COLO829 (cell line): ENCODE data around the gene NPTX1.

Source experiments
- DNase-seq: peaks from one replicate; pipeline ENCODE4 v3.0.0; 2012; ENCODE audit warnings: low spot score

NPTX1 gene

GRCh38 chr17:80503031-80503430, 26.6 kb upstream of the NPTX1 start:
- no peak for DNase-seq

GRCh38 chr17:80502578-80502877, 26.1 kb upstream of the NPTX1 start:
- no peak for DNase-seq

GRCh38 chr17:80501741-80502577, 25.6 kb upstream of the NPTX1 start:
- no peak for DNase-seq

GRCh38 chr17:80499961-80500665, 23.7 kb upstream of the NPTX1 start:
- no peak for DNase-seq

GRCh38 chr17:80499560-80499959, 23.2 kb upstream of the NPTX1 start:
- no peak for DNase-seq

- no peak for DNase-seq
Measured at GRCh38 chr17:80498920-80499410, 22.6 kb upstream of the NPTX1 start.

GRCh38 chr17:80498242-80498919, 22.0 kb upstream of the NPTX1 start:
- DNase-seq: no peak

GRCh38 chr17:80497726-80498241, 21.4 kb upstream of the NPTX1 start:
- DNase-seq: no peak

GRCh38 chr17:80494547-80494946, 18.1 kb upstream of the NPTX1 start:
- DNase-seq: no peak

GRCh38 chr17:80492343-80493136, 16.1 kb upstream of the NPTX1 start:
- no peak for DNase-seq

- no peak for DNase-seq
Measured at GRCh38 chr17:80491478-80492342, 15.3 kb upstream of the NPTX1 start.

- no peak for DNase-seq
Measured at GRCh38 chr17:80487511-80487910, 11.1 kb upstream of the NPTX1 start.

GRCh38 chr17:80486692-80487091, 10.3 kb upstream of the NPTX1 start:
- no peak for DNase-seq

- no peak for DNase-seq
Measured at GRCh38 chr17:80485846-80486245, 9.4 kb upstream of the NPTX1 start.

- DNase-seq: no peak
Measured at GRCh38 chr17:80482555-80483308, 6.3 kb upstream of the NPTX1 start.

GRCh38 chr17:80482058-80482318, 5.6 kb upstream of the NPTX1 start:
- no peak for DNase-seq

- no peak for DNase-seq
Measured at GRCh38 chr17:80481284-80482057, 5.1 kb upstream of the NPTX1 start.

GRCh38 chr17:80480248-80480647, 3.8 kb upstream of the NPTX1 start:
- DNase-seq: no peak

- no peak for DNase-seq
Measured at GRCh38 chr17:80479246-80479566, 2.8 kb upstream of the NPTX1 start.
